Lung (tissue), 12 donors: ENCODE measurements around the gene GBP7. TPM values are rescaled to one million over a fixed set of nuclear protein-coding genes. Genes with fewer than 3 reads are reported as not detected.

Experiments used
- ATAC-seq: fragments of 200-7000 bp; cut with Tn5 transposase; one replicate; pipeline ENCODE4 v1.9.1; 2020; ENCODE audit warnings: moderate number of reproducible peaks; ENCODE audit not compliant: insufficient read depth, low FRiP score
- DNase-seq, 3 donors: peaks; one replicate each; pipeline ENCODE4 v3.0.0-alpha.2; 2013 to 2017
- H3K27ac ChIP-seq, 2 donors: one replicate each; pipeline ENCODE4 v1.5.1; 2013; ENCODE audit warnings: mild to moderate bottlenecking in 2 of 2, moderate library complexity in 2 of 2, control low read depth in 1 of 2, inconsistent platforms in 1 of 2, low read depth in 1 of 2, low read length in 1 of 2
- H3K27me3 ChIP-seq, 3 donors: one replicate each; pipeline ENCODE4 v1.5.1; 2013; ENCODE audit warnings: low read length in 2 of 3; ENCODE audit not compliant: control insufficient read depth in 3 of 3, insufficient read depth in 3 of 3
- H3K36me3 ChIP-seq, 4 donors: one replicate each; pipeline ENCODE4 v1.5.1; 2013; ENCODE audit warnings: low read length in 4 of 4, mild to moderate bottlenecking in 1 of 4, moderate library complexity in 1 of 4; ENCODE audit not compliant: control insufficient read depth in 4 of 4, insufficient read depth in 4 of 4
- H3K4me1 ChIP-seq, 5 donors: one replicate each; pipeline ENCODE4 v1.5.1; 2013; ENCODE audit warnings: low read length in 5 of 5, mild to moderate bottlenecking in 2 of 5, moderate library complexity in 1 of 5; ENCODE audit not compliant: control insufficient read depth in 5 of 5, insufficient read depth in 5 of 5
- H3K4me3 ChIP-seq: one replicate; pipeline ENCODE4 v1.5.1; 2013; ENCODE audit warnings: mild to moderate bottlenecking, control low read depth, moderate library complexity
- H3K9ac ChIP-seq, 2 donors: one replicate each; pipeline ENCODE4 v1.5.1; 2013; ENCODE audit warnings: low read length in 2 of 2, control low read depth in 1 of 2; ENCODE audit not compliant: insufficient read depth in 1 of 2
- H3K9me3 ChIP-seq, 4 donors: one replicate each; pipeline ENCODE4 v1.5.1; 2013; ENCODE audit warnings: low read length in 3 of 4, mild to moderate bottlenecking in 1 of 4, moderate library complexity in 1 of 4; ENCODE audit not compliant: control insufficient read depth in 4 of 4, insufficient read depth in 3 of 4
- CTCF ChIP-seq: IDR thresholded peaks from 2 replicates; pipeline ENCODE4 v1.5.1; 2012; ENCODE audit warnings: mild to moderate bottlenecking; ENCODE audit errors: control extremely low read depth, extremely low read depth
- WGBS, 2 donors: extraction: QIAGEN DNeasy Blood & Tissue Kit; methylation state at CpG; one replicate each; pipeline ENCODE4 v1.1.7; 2013; 5-methylcytosine and 5-hydroxymethylcytosine counted together
- polyA plus RNA-seq, 2 donors: library from polyadenylated mRNA; stranded (reverse); fragments of 200-250 nt; gene quantifications; one replicate each; pipeline ENCODE4 v1.2.1, GENCODE V29; 2013
- total RNA-seq, 2 donors: library from RNA; depleted of rRNA in 1 of 2; stranded (reverse); fragments of >200 nt in 1 of 2; gene quantifications; one replicate each; pipeline ENCODE4 v1.2.1, GENCODE V29; 2014 to 2021
- donor health status: control.
- donor health status: control.
- donor health status: Bipolar disorder and iron deficiency.
- donor health status: healthy.
- donor health status: DM: yes; HTN: yes; CAD: no.

The GBP7 gene
- total and polyA plus RNA-seq, 4 donors: 0.01 to 0.09 TPM; not detected in 2

- Histone ChIP-seq H3K9ac (no peak overlapping the region), H3K9me3 (no peaks in the 10 kb centered on the region), H3K27me3 (no peaks in the 10 kb centered on the region), H3K36me3 (no peaks in the 10 kb centered on the region), H3K4me3 (no peak overlapping the region), H3K27ac (no peak overlapping the region), H3K4me1 (peaks cover 0 to 3% (median 0%) of the 10 kb centered on the region in 5 donors)
- no peak for ATAC-seq
- no peak for DNase-seq
- WGBS, 2 donors: 73 to 77% methylated on average over 10 of the region's 10 CpGs
- no peak for TF ChIP-seq CTCF
Measured at GRCh38 chr1:89088572-89088971, 87.2 kb downstream of the GBP7 start.

- H3K27me3 ChIP-seq: no peaks in the 10 kb centered on the region
- DNase-seq (no peak), ATAC-seq (no peak)
- H3K27ac ChIP-seq: no peak overlapping the region
- no peak overlapping the region for H3K9ac ChIP-seq
- no peak for TF ChIP-seq CTCF
- WGBS, 2 donors: 83 to 89% methylated on average over 8 of the region's 8 CpGs
- H3K9me3 ChIP-seq: no peaks in the 10 kb centered on the region
- H3K4me3 ChIP-seq: no peak overlapping the region
- H3K4me1 ChIP-seq: peaks cover 0 to 3% (median 0%) of the 10 kb centered on the region in 5 donors
- H3K36me3 ChIP-seq: no peaks in the 10 kb centered on the region
Measured at GRCh38 chr1:89087241-89087640, 88.6 kb downstream of the GBP7 start.

- Histone ChIP-seq H3K9me3 (no peaks in the 10 kb centered on the region), H3K27me3 (no peaks in the 10 kb centered on the region), H3K4me3 (no peak overlapping the region), H3K27ac (no peak overlapping the region), H3K36me3 (no peaks in the 10 kb centered on the region), H3K4me1 (peaks cover 0 to 3% (median 0%) of the 10 kb centered on the region in 5 donors), H3K9ac (no peak overlapping the region)
- ATAC-seq (no peak), DNase-seq (peak; percentile 36 to 75 (median 39))
- peak; percentile 43 for TF ChIP-seq CTCF
Measured at GRCh38 chr1:89085781-89086180, 90.0 kb downstream of the GBP7 start.

Other genes with a start within 250 kb of the GBP7 start
- gene KYAT3, start 183.4 kb downstream of the GBP7 start, total RNA-seq: 10 to 100 TPM; 21.6 to 22.3 TPM
- 10 to 100 TPM; 20.5 to 21.8 TPM for gene KYAT3, start 183.4 kb downstream of the GBP7 start, polyA plus RNA-seq
- 10 to 100 TPM; 15.7 to 17.3 TPM for gene RBMXL1, start 183.4 kb downstream of the GBP7 start, total RNA-seq
- 1 to 10 TPM; 3.1 to 8.2 TPM for gene RBMXL1, start 183.4 kb downstream of the GBP7 start, polyA plus RNA-seq
- gene GBP3, start 153.1 kb downstream of the GBP7 start, total RNA-seq: 10 to 100 TPM; 32.3 to 34.9 TPM
- 10 to 100 TPM in 1 of 2 donors, 1 to 10 TPM in 1; 7.4 to 18.6 TPM for gene GBP3, start 153.1 kb downstream of the GBP7 start, polyA plus RNA-seq
- 10 to 100 TPM; 30.7 to 62.5 TPM for gene GBP1, start 110.8 kb downstream of the GBP7 start, total RNA-seq
- 10 to 100 TPM; 13.0 to 58.6 TPM for gene GBP1, start 110.8 kb downstream of the GBP7 start, polyA plus RNA-seq
- 10 to 100 TPM; 17.2 to 33.9 TPM for gene GBP2, start 49.9 kb downstream of the GBP7 start, total RNA-seq
- gene GBP2, start 49.9 kb downstream of the GBP7 start, polyA plus RNA-seq: 10 to 100 TPM; 70.4 to 89.2 TPM
- 10 to 100 TPM; 14.3 to 24.1 TPM for gene GBP4, start 22.9 kb upstream of the GBP7 start, total RNA-seq
- gene GBP4, start 22.9 kb upstream of the GBP7 start, polyA plus RNA-seq: 10 to 100 TPM; 13.5 to 20.6 TPM
- 1 to 10 TPM; 2.9 to 7.1 TPM for gene GBP5, start 96.9 kb upstream of the GBP7 start, total RNA-seq
- gene GBP5, start 96.9 kb upstream of the GBP7 start, polyA plus RNA-seq: 10 to 100 TPM in 1 of 2 donors, 1 to 10 TPM in 1; 1.7 to 35.7 TPM
- gene GBP6, start 188.1 kb upstream of the GBP7 start, total RNA-seq: 1 to 10 TPM in 1 of 2 donors, under 1 TPM in 1; 0.98 to 1.3 TPM
- gene GBP6, start 188.1 kb upstream of the GBP7 start, polyA plus RNA-seq: 1 to 10 TPM in 1 of 2 donors, under 1 TPM in 1; 0.61 to 1.3 TPM